ENCODE measurements around the gene GNAS-AS1.

Gene GNAS-AS1

GRCh38 chr20:58876437-58876836, 25.7 kb upstream of the GNAS-AS1 start:
- Mint-ChIP-seq H3K4me1 (no peaks in the 10 kb centered on the region), H3K4me3 (no peak overlapping the region), H3K9me3 (no peaks in the 10 kb centered on the region), H3K27ac (no peak overlapping the region), H3K36me3 (no peaks in the 10 kb centered on the region)
- no peak for DNase-seq (ENCODE audit: low spot score in 2 of 2)
- ATAC-seq = no peak

DNA sequence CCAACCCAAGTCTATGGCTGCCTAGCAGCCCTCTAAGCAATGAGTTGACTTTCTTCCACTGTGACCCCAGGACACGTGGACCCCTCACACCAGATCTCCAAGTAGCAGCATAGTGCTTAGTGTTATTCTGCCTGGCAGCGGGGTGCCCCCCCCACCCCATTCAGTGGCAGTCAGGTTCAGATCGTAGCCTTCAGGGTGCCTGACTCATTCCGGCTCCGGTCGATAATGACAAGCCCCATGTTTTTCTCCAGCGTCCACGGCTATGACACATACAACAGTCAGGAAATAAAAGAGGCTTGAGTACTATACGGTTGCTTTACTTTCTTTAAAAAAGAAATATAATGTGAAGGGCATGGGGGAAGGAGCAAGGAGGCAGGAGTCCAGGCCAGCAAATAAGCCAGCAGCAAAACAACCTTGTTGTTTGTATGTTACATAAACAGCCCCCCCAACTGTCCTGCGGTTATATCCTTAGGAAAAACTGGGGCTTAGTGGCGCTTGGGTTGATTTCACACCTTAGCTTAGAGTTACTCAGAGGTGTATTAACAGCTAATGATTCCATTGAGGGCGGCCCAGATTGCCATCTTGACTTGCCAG, 24.9 kb upstream of the GNAS-AS1 start:
- H3K36me3 Mint-ChIP-seq = no peaks in the 10 kb centered on the region
- no peak overlapping the region for H3K27ac Mint-ChIP-seq

DNA sequence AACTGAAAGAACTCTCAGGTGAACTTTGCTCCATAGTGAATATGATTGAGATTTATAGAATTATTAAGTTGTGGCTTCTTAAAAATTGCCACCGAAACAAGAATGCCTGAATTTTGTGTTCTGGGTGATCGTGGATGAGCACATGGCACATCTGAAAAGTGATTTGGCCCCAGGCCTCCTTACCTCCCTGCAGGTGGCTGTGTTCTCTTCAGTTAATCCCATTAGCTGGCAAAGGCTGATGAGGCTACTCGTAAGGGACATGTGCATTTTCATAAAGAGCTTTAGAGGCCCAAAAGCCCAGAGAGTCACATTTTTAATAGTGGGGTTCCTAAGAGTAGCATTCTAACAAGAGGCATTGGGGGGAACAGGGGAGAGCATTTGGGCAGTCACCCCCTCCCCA, 24.4 kb upstream of the GNAS-AS1 start:
- H3K9me3 Mint-ChIP-seq = no peaks in the 10 kb centered on the region
- DNase-seq (ENCODE audit: low spot score in 2 of 2) = no peak
- ATAC-seq = no peak
- peaks cover 10% of the 10 kb centered on the region for H3K4me1 Mint-ChIP-seq
- H3K27ac Mint-ChIP-seq = no peak overlapping the region
- no peaks in the 10 kb centered on the region for H3K36me3 Mint-ChIP-seq
- H3K4me3 Mint-ChIP-seq = no peak overlapping the region

More for the DNA sequence above, 24.9 kb upstream of the GNAS-AS1 start:
- no peak overlapping the region for H3K4me3 Mint-ChIP-seq
- no peaks in the 10 kb centered on the region for H3K9me3 Mint-ChIP-seq
- DNase-seq (ENCODE audit: low spot score in 2 of 2) (no peak), ATAC-seq (no peak)
- peaks cover 5% of the 10 kb centered on the region for H3K4me1 Mint-ChIP-seq

DNA sequence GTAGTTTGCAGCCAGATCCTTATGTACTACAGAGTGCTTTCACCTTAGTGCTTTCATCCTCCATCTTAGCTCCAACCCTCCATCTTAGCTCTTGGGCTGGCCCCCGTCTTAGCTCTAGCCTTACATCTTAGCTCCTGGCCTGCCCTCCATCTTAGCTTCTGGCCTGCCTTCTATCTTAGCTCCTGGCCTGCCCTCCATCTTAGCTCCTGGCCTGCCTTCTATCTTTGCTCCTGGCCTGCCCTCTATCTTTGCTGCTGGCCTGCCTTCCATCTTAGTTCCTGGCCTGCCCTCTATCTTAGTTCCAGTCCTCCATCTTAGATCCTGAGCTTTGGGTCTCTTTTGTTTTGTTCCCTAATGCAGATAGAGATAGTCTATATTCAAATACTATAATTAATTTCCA, 23.8 kb upstream of the GNAS-AS1 start:
- H3K4me1 Mint-ChIP-seq = peaks cover 12% of the 10 kb centered on the region
- no peaks in the 10 kb centered on the region for H3K36me3 Mint-ChIP-seq
- H3K27ac Mint-ChIP-seq = no peak overlapping the region

GRCh38 chr20:58871533-58872102, 20.9 kb upstream of the GNAS-AS1 start:
- Mint-ChIP-seq H3K4me1 (peaks cover 12% of the 10 kb centered on the region), H3K4me3 (no peak overlapping the region)
- no peak for ATAC-seq

More for the DNA sequence above, 23.8 kb upstream of the GNAS-AS1 start:
- H3K4me3 Mint-ChIP-seq = no peak overlapping the region
- ATAC-seq (no peak), DNase-seq (ENCODE audit: low spot score in 2 of 2) (no peak)
- no peaks in the 10 kb centered on the region for H3K9me3 Mint-ChIP-seq

GRCh38 chr20:58870293-58871014, 19.8 kb upstream of the GNAS-AS1 start:
- ATAC-seq (peak; percentile 65), DNase-seq (ENCODE audit: low spot score in 2 of 2) (peak in 1 of 2 donors; percentile 36)
- Mint-ChIP-seq H3K4me1 (peaks cover 12% of the 10 kb centered on the region), H3K9me3 (no peaks in the 10 kb centered on the region), H3K4me3 (no peak overlapping the region), H3K27ac (peak overlapping the region; percentile 71), H3K36me3 (no peaks in the 10 kb centered on the region)

More at GRCh38 chr20:58871533-58872102, 20.9 kb upstream of the GNAS-AS1 start:
- Mint-ChIP-seq H3K9me3 (no peaks in the 10 kb centered on the region), H3K36me3 (no peaks in the 10 kb centered on the region), H3K27ac (no peak overlapping the region)
- DNase-seq (ENCODE audit: low spot score in 2 of 2) = no peak

DNA sequence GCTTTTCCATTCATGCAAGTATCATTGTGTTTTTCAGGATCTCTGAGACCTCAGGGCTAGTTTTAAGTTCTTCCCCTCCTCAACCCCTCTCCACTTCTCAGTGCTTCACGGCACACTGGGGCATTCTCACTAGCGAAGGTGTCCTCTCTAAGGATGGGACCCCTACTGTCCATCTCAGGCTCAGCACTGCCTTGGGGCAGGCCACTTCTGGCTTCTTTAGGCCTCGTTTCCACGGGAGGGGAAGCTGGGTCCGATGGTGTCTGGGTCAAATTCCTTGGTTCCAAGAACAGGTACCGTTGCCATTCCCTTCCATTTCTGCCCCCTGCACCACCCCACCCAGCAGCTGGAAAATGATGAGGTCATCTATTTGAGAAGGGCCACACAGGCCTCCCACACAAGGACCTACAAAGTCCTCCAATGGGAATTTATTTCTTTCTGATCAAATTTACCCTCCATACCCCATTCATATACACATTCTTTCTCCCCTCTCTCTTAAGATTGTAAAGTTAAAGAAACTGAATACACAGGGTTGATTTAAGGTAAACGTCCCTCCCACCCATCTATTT, 19.0 kb upstream of the GNAS-AS1 start:
- ATAC-seq = no peak
- Mint-ChIP-seq H3K9me3 (no peaks in the 10 kb centered on the region), H3K27ac (peak overlapping the region; percentile 71), H3K4me1 (peaks cover 12% of the 10 kb centered on the region), H3K4me3 (no peak overlapping the region), H3K36me3 (no peaks in the 10 kb centered on the region)
- DNase-seq (ENCODE audit: low spot score in 2 of 2) = no peak

DNA sequence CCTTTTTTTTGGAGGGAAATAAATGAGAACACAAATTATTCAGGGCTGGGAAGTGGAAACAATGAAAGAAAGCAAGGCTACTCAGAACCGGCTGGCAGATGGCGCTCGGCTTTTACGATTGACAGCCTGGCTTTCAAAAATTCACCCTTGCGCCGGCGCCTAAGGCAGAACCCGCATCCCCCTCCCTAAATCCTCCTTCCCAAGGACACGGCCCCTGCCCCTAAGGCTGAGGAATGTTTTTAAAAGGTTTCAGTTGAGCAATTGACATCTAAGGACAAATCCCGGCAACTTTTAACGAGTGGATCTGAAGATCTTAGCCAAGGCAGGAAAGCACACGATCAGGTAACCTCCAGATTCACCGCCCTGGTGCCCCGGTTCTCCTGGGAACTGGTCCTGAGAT, 18.1 kb upstream of the GNAS-AS1 start:
- no peak overlapping the region for H3K27ac Mint-ChIP-seq
- ATAC-seq (no peak), DNase-seq (ENCODE audit: low spot score in 2 of 2) (no peak)
- no peak overlapping the region for H3K4me3 Mint-ChIP-seq
- H3K36me3 Mint-ChIP-seq = no peaks in the 10 kb centered on the region
- H3K4me1 Mint-ChIP-seq = peaks cover 12% of the 10 kb centered on the region
- H3K9me3 Mint-ChIP-seq = no peaks in the 10 kb centered on the region

DNA sequence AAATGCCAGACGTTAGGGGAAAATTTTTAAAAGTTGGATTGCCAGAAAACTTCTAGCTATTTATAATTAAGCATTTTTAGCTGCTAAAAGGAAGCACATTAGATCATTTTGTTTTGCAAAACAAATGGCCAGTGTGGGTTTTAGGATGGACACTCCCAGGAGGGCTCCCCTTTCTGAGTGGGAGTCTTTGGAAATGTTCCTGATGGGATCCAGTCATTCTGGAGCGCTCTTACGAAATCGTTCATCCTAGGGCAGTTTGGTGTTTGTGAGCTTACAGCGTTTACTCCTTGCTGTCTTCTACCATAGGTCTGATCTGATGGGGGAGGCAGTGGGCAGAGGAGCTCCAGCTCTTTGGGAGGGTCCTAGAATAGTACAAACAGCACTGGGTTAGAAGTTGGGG, 16.5 kb upstream of the GNAS-AS1 start:
- Mint-ChIP-seq H3K9me3 (no peaks in the 10 kb centered on the region), H3K4me3 (no peak overlapping the region), H3K36me3 (no peaks in the 10 kb centered on the region), H3K4me1 (peaks cover 12% of the 10 kb centered on the region), H3K27ac (no peak overlapping the region)
- DNase-seq (ENCODE audit: low spot score in 2 of 2) = no peak
- no peak for ATAC-seq

- Mint-ChIP-seq H3K27ac (no peak overlapping the region), H3K36me3 (no peaks in the 10 kb centered on the region), H3K4me3 (no peak overlapping the region), H3K4me1 (peaks cover 10% of the 10 kb centered on the region), H3K9me3 (no peaks in the 10 kb centered on the region)
- ATAC-seq (no peak), DNase-seq (ENCODE audit: low spot score in 2 of 2) (no peak)
Observed at GRCh38 chr20:58865843-58866242, 15.1 kb upstream of the GNAS-AS1 start.

GRCh38 chr20:58864346-58864745, 13.6 kb upstream of the GNAS-AS1 start:
- no peaks in the 10 kb centered on the region for H3K9me3 Mint-ChIP-seq
- H3K27ac Mint-ChIP-seq = no peak overlapping the region
- no peak overlapping the region for H3K4me3 Mint-ChIP-seq
- ATAC-seq (no peak), DNase-seq (ENCODE audit: low spot score in 2 of 2) (no peak)
- H3K4me1 Mint-ChIP-seq = no peaks in the 10 kb centered on the region
- no peaks in the 10 kb centered on the region for H3K36me3 Mint-ChIP-seq

GRCh38 chr20:58863044-58863790, 12.5 kb upstream of the GNAS-AS1 start:
- ATAC-seq = no peak
- no peaks in the 10 kb centered on the region for H3K36me3 Mint-ChIP-seq
- H3K4me1 Mint-ChIP-seq = no peaks in the 10 kb centered on the region
- H3K4me3 Mint-ChIP-seq = no peak overlapping the region
- DNase-seq (ENCODE audit: low spot score in 2 of 2) = no peak
- H3K9me3 Mint-ChIP-seq = no peaks in the 10 kb centered on the region
- no peak overlapping the region for H3K27ac Mint-ChIP-seq

- Mint-ChIP-seq H3K9me3 (no peaks in the 10 kb centered on the region), H3K27ac (no peak overlapping the region), H3K4me1 (peaks cover 27% of the 10 kb centered on the region), H3K4me3 (peak overlapping the region; percentile 59), H3K36me3 (no peaks in the 10 kb centered on the region)
- ATAC-seq (no peak), DNase-seq (ENCODE audit: low spot score in 2 of 2) (no peak)
Observed at GRCh38 chr20:58855506-58856389, 5.0 kb upstream of the GNAS-AS1 start.

DNA sequence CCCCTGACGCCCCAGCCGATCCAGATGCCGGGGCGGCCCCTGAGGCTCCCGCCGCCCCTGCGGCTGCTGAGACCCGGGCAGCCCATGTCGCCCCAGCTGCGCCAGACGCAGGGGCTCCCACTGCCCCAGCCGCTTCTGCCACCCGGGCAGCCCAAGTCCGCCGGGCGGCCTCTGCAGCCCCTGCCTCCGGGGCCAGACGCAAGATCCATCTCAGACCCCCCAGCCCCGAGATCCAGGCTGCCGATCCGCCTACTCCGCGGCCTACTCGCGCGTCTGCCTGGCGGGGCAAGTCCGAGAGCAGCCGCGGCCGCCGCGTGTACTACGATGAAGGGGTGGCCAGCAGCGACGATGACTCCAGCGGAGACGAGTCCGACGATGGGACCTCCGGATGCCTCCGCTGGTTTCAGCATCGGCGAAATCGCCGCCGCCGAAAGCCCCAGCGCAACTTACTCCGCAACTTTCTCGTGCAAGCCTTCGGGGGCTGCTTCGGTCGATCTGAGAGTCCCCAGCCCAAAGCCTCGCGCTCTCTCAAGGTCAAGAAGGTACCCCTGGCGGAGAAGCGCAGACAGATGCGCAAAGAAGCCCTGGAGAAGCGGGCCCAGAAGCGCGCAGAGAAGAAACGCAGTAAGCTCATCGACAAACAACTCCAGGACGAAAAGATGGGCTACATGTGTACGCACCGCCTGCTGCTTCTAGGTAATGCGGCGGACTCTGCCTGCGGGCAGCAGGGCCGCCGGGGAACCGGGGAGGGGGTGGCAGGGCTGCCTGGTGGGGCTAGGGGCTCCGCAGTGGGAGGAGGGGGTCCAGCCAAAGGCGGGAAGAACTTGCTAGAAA, 4.2 kb upstream of the GNAS-AS1 start:
- Mint-ChIP-seq H3K9me3 (no peaks in the 10 kb centered on the region), H3K36me3 (no peaks in the 10 kb centered on the region), H3K27ac (no peak overlapping the region), H3K4me1 (peaks cover 36% of the 10 kb centered on the region), H3K4me3 (peak overlapping the region; percentile 59)
- DNase-seq (ENCODE audit: low spot score in 2 of 2) = no peak
- no peak for ATAC-seq

Data from stimulated activated effector memory CD8-positive, alpha-beta T cell treated with anti-CD3 and anti-CD28 coated beads, Interleukin-12 subunit alpha, Interleukin-12 subunit beta, amount 100 ng/mL, for 72 hours (primary cell).